C4-2B (cell line): ENCODE data around the gene PTPA.
"Not testable (repeated sequence)": the region's sequence is repeated elsewhere in the genome, so short reads cannot be mapped to it uniquely, and the experiment has no call there.

Experiments used
- H3K27ac ChIP-seq: fragments of 450-650 bp; 2 replicates; pipeline ENCODE4 v1.5.1; 2017
- CTCF ChIP-seq: fragments of 450-650 bp; conservative IDR thresholded peaks from 2 replicates; pipeline ENCODE4 v1.5.1; 2017; ENCODE audit warnings: mild to moderate bottlenecking
- ZFX ChIP-seq: fragments of 450-650 bp; IDR thresholded peaks from 2 replicates; pipeline ENCODE4 v1.6.1; 2017

Gene PTPA

GRCh38 chr9:129195606-129196005 lies 84.4 kb downstream of the PTPA start:
- TF ChIP-seq CTCF (no peak), ZFX (no peak)
- no peak overlapping the region for H3K27ac ChIP-seq

GRCh38 chr9:129197045-129197444 lies 85.8 kb downstream of the PTPA start:
- H3K27ac ChIP-seq: not testable (repeated sequence)

GRCh38 chr9:129197978-129198318 lies 86.7 kb downstream of the PTPA start:
- no peak overlapping the region for H3K27ac ChIP-seq
- TF ChIP-seq ZFX (no peak), CTCF (no peak)
